GM08714 (cell line): ENCODE data around the gene SPATA45.
A peak's percentile ranks its signal among the peaks of the same experiment; 100 is the strongest.

Source experiments
- H3K4me3 ChIP-seq: fragments of 200-500 bp; sonication (Bioruptor generic); 2 replicates; pipeline ENCODE4 v1.5.1; 2014; ENCODE audit warnings: mild to moderate bottlenecking, low read length, inconsistent platforms
- ZNF274 ChIP-seq: IDR thresholded peaks from 2 replicates; pipeline ENCODE4 v1.6.1; 2012; ENCODE audit warnings: mild to moderate bottlenecking, low read depth, low read length

The SPATA45 gene

GRCh38 chr1:212816567-212817278 is 30.7 kb downstream of the SPATA45 start:
- no peak overlapping the region for H3K4me3 ChIP-seq
- TF ChIP-seq ZNF274 = no peak

- no peak overlapping the region for H3K4me3 ChIP-seq
- no peak for TF ChIP-seq ZNF274
Observed at GRCh38 chr1:212814537-212815334, 32.7 kb downstream of the SPATA45 start.

GRCh38 chr1:212805767-212806166 is 41.7 kb downstream of the SPATA45 start:
- no peak for TF ChIP-seq ZNF274
- H3K4me3 ChIP-seq = no peak overlapping the region

- TF ChIP-seq ZNF274 = no peak
- no peak overlapping the region for H3K4me3 ChIP-seq
Observed at GRCh38 chr1:212797681-212798080, 49.8 kb downstream of the SPATA45 start.

GRCh38 chr1:212794561-212795014 is 52.9 kb downstream of the SPATA45 start:
- H3K4me3 ChIP-seq = no peak overlapping the region; the same call in 1 of the 2 replicates
- TF ChIP-seq ZNF274 = no peak

GRCh38 chr1:212792396-212792908 is 55.0 kb downstream of the SPATA45 start:
- no peak for TF ChIP-seq ZNF274
- H3K4me3 ChIP-seq = peak overlapping the region; percentile 96

- peak within 1 kb of the TSS; percentile 96 for H3K4me3 ChIP-seq
- TF ChIP-seq ZNF274 = no peak
Observed at GRCh38 chr1:212791676-212792395, 55.6 kb downstream of the SPATA45 start, which contains the start of the genes NSL1 and TATDN3. Gene NSL1 (minus strand): TSS chr1:212791777. CDS start chr1:212791763, 14 bp downstream. Gene TATDN3 (plus strand): TSS chr1:212791894. CDS start chr1:212791922, 28 bp downstream.

- no peak for TF ChIP-seq ZNF274
Observed at GRCh38 chr1:212791261-212791675, 56.2 kb downstream of the SPATA45 start.

GRCh38 chr1:212785871-212786270 is 61.6 kb downstream of the SPATA45 start:
- H3K4me3 ChIP-seq = no peak overlapping the region

More at GRCh38 chr1:212791261-212791675, 56.2 kb downstream of the SPATA45 start:
- H3K4me3 ChIP-seq = peak overlapping the region; percentile 96

GRCh38 chr1:212783976-212784375 is 63.5 kb downstream of the SPATA45 start:
- no peak for TF ChIP-seq ZNF274
- H3K4me3 ChIP-seq = no peak overlapping the region

More at GRCh38 chr1:212785871-212786270, 61.6 kb downstream of the SPATA45 start:
- TF ChIP-seq ZNF274 = no peak

GRCh38 chr1:212782422-212783154 is 64.9 kb downstream of the SPATA45 start:
- H3K4me3 ChIP-seq = no peak overlapping the region
- no peak for TF ChIP-seq ZNF274

- no peak for TF ChIP-seq ZNF274
- H3K4me3 ChIP-seq = no peak overlapping the region
Observed at GRCh38 chr1:212781225-212781624, 66.2 kb downstream of the SPATA45 start.

GRCh38 chr1:212780759-212781158 is 66.7 kb downstream of the SPATA45 start:
- TF ChIP-seq ZNF274 = no peak

More at GRCh38 chr1:212780759-212781158, 66.7 kb downstream of the SPATA45 start:
- H3K4me3 ChIP-seq = no peak overlapping the region
